ENCODE measurements around the gene ST6GALNAC2.
"Not testable (repeated sequence)": the region's sequence is repeated elsewhere in the genome, so short reads cannot be mapped to it uniquely, and the experiment has no call there.

Gene ST6GALNAC2

DNA sequence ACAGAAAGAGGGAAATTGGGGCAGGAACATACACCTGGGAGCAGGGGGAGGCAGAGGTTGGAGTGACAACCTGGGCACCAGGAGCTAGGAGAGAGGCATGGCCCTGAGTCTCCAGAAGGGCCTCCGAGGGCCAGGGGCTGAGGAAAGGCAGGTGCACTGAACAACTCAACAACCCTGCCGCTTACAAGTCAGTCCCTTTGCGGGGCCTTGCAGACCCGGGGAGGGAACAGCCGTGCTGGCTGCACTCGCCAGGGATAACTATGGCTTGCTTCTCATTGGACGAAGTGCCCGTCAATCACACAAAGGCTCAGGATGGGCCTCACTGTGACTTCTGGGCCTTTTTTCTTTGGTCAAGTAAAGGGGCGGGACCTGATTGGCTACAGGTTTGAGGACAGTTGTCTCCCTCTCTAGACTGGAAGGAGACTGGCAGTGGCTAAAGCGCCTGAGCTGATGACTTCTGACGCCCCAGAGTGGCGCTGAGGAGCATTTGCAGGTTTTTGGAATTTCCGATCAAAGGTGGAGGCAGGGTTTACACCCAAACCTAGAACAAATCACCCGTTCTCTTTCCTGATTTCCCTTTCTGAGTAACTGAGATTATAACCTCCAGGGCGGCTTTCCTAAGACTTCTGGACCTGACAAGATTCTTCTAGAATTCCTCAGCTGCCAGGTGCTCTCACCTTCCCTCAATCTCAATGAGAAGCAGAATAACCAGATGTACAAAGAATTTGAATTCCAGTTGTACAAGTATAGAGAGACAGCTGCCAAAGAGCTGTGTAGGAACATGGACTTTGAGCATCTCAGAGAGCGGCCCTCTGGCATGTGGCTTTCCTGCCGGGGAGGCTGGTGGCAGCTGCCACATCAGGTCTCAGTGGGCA lies 27.6 kb upstream of the ST6GALNAC2 start:
- H3K4me3 ChIP-seq (ENCODE audit: low read depth, low read length) = no peak overlapping the region
- TF ChIP-seq, protein P1, sequence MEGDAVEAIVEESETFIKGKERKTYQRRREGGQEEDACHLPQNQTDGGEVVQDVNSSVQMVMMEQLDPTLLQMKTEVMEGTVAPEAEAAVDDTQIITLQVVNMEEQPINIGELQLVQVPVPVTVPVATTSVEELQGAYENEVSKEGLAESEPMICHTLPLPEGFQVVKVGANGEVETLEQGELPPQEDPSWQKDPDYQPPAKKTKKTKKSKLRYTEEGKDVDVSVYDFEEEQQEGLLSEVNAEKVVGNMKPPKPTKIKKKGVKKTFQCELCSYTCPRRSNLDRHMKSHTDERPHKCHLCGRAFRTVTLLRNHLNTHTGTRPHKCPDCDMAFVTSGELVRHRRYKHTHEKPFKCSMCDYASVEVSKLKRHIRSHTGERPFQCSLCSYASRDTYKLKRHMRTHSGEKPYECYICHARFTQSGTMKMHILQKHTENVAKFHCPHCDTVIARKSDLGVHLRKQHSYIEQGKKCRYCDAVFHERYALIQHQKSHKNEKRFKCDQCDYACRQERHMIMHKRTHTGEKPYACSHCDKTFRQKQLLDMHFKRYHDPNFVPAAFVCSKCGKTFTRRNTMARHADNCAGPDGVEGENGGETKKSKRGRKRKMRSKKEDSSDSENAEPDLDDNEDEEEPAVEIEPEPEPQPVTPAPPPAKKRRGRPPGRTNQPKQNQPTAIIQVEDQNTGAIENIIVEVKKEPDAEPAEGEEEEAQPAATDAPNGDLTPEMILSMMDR (IDR thresholded peaks at IDR 0.05; ENCODE audit: borderline replicate concordance, insufficient read depth, low read depth, low read length) = no peak

DNA sequence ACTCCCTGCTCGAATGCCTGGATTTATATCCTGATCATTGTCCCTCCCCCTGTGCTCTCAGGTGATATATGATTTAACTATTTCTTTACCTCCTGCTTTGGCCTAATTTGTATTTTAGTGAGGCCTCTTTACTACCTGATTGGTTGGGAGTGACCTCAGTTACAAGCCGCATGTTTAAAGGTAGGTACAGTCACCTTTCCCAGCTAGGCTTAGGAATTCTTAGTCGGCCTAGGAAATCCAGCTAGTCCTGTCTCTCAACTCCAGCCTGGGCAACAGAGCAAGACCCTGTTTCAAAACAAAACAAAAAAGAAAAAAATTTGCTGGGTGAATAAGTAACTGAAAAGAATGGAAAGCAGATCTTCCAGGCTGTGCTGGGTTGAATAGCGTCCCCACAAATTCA lies 26.8 kb upstream of the ST6GALNAC2 start:
- no peak overlapping the region for H3K4me3 ChIP-seq (ENCODE audit: low read depth, low read length)
- TF ChIP-seq, protein P1 (IDR thresholded peaks at IDR 0.05; ENCODE audit: borderline replicate concordance, insufficient read depth, low read depth, low read length) = no peak

DNA sequence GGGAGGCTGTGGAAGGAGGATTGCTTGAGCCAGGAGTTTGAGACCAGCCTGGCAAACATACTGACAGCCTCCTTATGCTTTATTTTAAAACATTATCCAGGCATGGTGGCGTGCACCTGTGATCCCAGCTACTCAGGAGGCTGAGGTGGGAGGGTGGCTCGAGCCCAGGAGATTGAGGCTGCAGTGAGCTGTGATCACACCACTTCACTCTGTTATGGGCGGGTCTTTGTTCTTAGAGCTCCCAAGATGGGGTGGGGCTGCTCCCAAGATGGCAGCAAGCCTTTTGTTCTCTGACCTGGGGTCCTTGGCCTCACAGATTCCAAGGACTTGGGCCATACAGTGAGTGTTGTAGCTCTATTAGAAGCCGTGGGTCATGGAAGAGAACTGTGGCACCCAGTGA lies 26.1 kb upstream of the ST6GALNAC2 start:
- TF ChIP-seq, protein P1 (IDR thresholded peaks at IDR 0.05; ENCODE audit: borderline replicate concordance, insufficient read depth, low read depth, low read length) = no peak
- H3K4me3 ChIP-seq (ENCODE audit: low read depth, low read length) = no peak overlapping the region

DNA sequence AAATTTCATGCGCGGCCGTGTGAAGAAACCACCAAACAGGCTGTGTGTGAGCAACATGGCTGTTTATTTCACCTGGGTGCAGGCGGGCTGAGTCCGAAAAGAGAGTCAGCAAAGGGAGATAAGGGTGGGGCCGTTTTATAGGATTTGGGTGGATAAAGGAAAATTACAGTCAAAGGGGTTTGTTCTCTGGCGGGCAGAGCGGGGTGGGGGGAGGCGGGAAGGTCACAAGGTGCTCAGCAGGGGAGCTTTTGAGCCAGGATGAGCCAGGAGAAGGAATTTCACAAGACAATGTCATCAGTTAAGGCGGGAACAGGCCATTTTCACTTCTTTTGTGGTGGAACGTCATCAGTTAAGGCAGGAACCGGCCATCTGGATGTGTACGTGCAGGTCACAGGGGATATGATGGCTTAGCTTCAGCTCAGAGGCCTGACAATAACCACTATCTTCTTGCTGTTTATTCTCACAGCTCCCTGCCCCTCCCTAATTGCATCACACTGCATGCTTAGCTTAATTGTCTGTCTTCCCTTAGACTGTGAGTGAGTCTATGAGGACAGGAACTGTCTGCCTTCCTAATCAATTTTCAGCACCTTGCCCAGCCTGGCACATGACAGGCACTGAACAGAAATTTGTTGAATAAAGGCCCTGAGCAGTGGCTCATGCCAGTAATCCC lies 25.6 kb upstream of the ST6GALNAC2 start:
- H3K4me3 ChIP-seq (ENCODE audit: low read depth, low read length) = not testable (repeated sequence)

DNA sequence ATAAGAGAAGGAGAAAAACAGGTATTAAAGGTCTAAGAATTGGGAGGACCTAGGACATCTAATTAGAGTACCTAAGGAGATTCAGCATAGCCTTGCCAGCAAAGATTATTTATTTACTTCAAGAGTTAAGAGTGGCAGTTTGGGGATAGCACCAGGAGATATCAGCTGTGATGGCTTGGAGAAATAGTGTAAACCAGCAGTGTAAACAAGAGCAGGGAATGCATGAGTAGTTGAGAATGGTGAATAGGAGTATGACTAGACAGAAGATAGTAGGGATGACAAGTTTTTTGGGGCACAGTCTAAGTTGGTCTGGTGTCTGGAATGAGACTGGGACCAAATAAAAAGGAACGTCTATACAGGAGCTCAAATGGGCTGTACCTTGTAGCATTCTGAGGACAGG lies 21.0 kb upstream of the ST6GALNAC2 start:
- H3K4me3 ChIP-seq (ENCODE audit: low read depth, low read length) = not testable (repeated sequence)

DNA sequence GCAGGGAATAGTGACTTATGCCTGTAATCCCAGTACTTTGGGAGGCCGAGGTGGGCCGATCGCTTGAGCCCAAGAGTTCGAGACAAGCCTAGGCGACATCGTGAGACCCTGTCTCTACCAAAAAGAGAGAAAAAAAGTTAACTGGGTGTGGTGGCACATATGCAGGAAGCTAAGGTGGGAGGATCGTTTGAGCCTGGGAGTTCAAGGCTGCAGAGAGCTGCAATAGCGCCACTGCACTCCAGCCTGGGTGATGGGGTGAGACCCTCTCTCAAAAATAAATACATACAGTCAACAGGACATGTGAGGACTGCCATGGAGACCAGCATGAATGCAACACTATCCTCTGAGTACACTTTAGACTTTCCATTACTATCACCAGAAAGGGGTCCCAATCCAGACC lies 15.4 kb upstream of the ST6GALNAC2 start:
- no peak overlapping the region for H3K4me3 ChIP-seq (ENCODE audit: low read depth, low read length)
- TF ChIP-seq, protein P1 (IDR thresholded peaks at IDR 0.05; ENCODE audit: borderline replicate concordance, insufficient read depth, low read depth, low read length) = no peak

DNA sequence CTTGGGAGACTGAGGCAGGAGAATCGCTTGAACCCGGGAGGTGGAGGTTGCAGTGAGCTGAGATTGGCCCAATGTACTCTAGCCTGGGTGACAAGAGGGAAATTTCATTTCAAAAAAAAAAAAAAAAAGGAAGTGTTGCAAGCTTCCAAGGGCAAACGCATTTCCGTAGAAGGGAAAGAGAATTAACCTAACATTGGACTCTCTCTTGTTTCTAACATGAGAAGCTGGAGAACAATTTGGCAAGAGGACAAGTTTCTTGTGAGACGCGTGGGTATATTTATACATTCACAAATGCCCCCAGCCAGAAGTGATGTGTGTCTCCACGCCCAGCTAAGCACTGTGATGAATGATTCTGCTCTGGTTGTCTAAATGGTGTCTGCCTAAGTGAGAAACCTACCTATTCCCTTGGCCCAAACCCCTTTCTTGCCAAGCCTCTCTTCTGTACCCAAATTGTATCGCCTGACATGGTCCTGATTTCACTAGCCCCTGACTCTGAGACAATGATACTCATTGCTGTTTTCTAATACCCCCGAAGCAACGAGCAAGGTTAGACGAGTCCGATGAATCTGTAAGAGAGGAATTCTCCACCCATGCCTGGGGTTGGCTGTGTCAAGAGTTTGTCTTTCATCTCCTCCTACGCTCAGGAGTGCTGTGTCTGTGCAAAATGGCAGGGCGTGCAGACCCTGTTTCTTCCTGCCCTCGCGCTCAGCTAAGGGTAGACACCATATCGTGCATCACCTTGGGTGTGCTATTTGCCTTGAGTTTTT lies 14.2 kb upstream of the ST6GALNAC2 start:
- TF ChIP-seq, protein P1 (IDR thresholded peaks at IDR 0.05; ENCODE audit: borderline replicate concordance, insufficient read depth, low read depth, low read length) = no peak
- no peak overlapping the region for H3K4me3 ChIP-seq (ENCODE audit: low read depth, low read length)
